Cardiac fibroblast (primary cell): ENCODE results near the gene SLC46A1.

Source experiments
- DNase-seq, 2 donors: peaks; one replicate each; pipeline versions ENCODE4 v3.0.0 to v3.0.0-alpha.2; 2010; ENCODE audit warnings: low read depth in 2 of 2
- H3K4me3 ChIP-seq, 2 donors: replicated peaks in 1 of 2; 1 replicate in 1 of 2; 2 replicates in 1 of 2; pipeline ENCODE4 v1.5.1; 2011; ENCODE audit warnings: low read depth in 2 of 2, low read length in 2 of 2, mild to moderate bottlenecking in 2 of 2, moderate library complexity in 1 of 2
- TF ChIP-seq, protein P1 (sequence below): IDR thresholded peaks from one replicate; pipeline ENCODE4 v1.5.1; 2011; ENCODE audit warnings: low read depth, mild to moderate bottlenecking, low read length, inconsistent platforms

Gene SLC46A1

DNA sequence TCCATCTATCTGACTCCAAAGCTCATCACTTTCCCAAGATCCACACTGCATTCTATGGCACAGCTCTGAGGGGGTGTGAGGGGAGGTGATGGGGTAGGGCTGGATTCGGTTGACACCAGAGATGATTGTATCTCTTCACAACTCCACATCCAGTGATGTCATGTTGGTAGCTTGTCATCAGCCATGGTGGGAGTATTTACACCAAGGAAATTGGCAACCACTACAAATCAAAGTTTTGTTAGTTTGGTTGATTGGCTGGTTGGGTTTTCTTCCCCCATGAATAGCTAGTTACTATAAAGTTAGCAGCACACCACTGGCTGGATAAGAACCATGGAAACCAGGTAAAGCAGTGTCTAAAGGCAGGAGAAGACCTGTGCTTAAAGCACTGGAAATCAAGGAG, 15.0 kb downstream of the SLC46A1 start:
- no peak for DNase-seq
- TF ChIP-seq, protein P1, sequence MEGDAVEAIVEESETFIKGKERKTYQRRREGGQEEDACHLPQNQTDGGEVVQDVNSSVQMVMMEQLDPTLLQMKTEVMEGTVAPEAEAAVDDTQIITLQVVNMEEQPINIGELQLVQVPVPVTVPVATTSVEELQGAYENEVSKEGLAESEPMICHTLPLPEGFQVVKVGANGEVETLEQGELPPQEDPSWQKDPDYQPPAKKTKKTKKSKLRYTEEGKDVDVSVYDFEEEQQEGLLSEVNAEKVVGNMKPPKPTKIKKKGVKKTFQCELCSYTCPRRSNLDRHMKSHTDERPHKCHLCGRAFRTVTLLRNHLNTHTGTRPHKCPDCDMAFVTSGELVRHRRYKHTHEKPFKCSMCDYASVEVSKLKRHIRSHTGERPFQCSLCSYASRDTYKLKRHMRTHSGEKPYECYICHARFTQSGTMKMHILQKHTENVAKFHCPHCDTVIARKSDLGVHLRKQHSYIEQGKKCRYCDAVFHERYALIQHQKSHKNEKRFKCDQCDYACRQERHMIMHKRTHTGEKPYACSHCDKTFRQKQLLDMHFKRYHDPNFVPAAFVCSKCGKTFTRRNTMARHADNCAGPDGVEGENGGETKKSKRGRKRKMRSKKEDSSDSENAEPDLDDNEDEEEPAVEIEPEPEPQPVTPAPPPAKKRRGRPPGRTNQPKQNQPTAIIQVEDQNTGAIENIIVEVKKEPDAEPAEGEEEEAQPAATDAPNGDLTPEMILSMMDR, result no peak
- no peak overlapping the region for H3K4me3 ChIP-seq

DNA sequence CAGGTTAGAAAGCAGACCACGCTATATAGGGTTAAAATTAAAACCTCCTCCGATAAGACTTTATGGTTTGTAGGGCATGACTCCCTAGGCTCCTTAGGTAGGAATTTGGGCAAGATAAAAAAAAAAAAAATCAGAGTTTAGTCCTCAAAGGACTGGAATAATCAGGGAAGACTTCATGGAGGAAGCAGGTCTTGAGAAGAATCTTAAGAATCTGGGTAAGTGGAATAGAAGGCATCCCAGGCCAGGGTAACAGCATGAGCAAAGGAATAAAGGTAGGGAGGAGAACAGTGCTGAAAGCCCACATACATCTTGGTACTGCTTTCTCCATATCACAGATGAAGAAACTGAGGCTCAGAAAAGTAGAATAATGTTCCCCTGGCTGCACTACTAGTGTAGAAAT, 15.4 kb downstream of the SLC46A1 start:
- DNase-seq, result no peak
- TF ChIP-seq, protein P1, result no peak
- H3K4me3 ChIP-seq, result no peak overlapping the region

DNA sequence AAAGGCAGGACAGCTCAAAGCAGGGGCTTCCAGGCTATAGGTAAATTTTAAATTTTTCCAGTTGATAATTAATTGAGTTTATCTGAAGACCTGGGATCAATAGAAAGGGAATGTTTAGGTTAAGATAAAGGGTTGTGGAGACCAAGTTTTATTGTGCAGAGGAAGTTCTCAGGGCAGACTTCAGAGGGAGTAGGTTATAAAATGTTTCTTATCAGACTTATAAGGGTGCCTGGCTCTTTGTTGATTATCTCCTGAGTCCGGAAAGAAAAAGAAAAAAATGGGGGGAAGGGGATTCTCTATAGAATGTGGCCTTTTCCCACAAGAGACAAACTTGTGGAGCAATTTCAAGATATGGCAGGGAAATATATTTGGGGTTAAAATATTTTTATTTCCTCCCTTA, 15.9 kb downstream of the SLC46A1 start:
- TF ChIP-seq, protein P1, result no peak
- H3K4me3 ChIP-seq, result no peak overlapping the region
- no peak for DNase-seq

DNA sequence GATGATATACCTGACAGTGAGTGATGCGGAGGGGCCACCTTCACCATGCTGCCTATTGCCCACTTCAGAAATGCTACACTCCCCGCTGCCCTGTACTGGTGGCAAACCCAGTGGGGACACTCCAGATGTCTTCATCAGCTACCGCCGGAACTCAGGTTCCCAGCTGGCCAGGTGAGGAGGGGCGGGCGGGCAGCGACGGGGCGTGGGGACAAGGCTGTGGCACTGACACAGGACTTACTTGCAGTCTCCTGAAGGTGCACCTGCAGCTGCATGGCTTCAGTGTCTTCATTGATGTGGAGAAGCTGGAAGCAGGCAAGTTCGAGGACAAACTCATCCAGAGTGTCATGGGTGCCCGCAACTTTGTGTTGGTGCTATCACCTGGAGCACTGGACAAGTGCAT, 17.9 kb downstream of the SLC46A1 start:
- TF ChIP-seq, protein P1, result no peak
- H3K4me3 ChIP-seq, result no peak overlapping the region
- no peak for DNase-seq

DNA sequence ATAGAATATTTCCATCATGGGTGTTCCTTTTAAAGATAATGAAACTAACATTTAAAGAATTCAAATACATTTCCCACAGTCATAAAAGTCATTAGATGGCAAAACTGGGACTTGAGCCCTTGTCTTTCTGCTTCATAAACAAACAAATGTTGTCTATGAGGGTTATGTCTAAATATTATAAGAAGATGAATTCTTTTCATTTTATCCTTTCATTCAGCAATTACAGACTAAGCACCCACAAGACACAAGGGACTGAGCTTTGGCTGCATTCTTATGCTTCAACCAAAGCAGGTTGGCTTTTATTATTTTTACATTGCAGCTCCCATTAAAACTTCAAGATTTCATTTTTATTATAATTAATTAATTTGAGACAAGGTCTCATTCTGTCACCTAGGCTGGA, 19.6 kb downstream of the SLC46A1 start:
- no peak for DNase-seq
- TF ChIP-seq, protein P1, result no peak
- no peak overlapping the region for H3K4me3 ChIP-seq

DNA sequence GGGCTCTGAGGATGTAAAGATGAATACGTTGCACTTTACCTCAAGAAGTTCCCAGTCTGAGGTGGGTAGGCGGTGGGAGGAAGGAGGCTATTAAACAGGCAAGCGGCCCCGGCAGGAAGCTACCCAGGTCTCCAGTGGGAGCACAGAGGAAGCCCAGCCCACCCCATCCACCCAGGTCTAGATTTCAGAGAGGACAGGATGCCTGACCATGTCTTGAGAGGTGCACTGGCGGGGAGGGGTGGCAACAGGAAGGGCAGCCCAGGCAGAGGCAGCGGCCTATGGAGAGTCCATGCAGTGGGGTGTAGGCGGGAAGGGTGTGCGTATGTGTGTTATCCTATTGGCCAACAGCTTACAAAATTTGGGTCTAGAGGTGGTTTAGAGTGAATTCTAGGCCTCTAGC, 20.6 kb downstream of the SLC46A1 start:
- H3K4me3 ChIP-seq, result no peak overlapping the region
- TF ChIP-seq, protein P1, result no peak
- DNase-seq, result no peak

DNA sequence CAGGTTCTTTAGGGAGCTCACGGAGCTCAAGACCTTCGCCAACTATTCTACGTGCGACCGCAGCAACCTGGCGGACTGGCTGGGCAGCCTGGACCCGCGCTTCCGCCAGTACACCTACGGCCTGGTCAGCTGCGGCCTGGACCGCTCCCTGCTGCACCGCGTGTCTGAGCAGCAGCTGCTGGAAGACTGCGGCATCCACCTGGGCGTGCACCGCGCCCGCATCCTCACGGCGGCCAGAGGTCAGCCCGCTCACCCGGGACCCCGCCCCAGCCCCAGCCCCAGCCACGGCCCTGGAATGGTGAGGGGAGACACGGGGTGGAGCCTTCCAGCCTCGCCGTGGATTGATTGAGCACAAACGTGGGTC, 21.0 kb downstream of the SLC46A1 start:
- H3K4me3 ChIP-seq, result no peak overlapping the region
- TF ChIP-seq, protein P1, result no peak
- no peak for DNase-seq
